MCF 10A (cell line): ENCODE data around the gene ADGRL3. TPM values are rescaled to one million over a fixed set of nuclear protein-coding genes. Genes with fewer than 3 reads are reported as not detected.

Experiments used
- BruUV-seq: library from RNA; stranded (reverse); fragments of 400-500 nt; replicated peaks from 2 replicates; lab custom pipeline; 2021; lab: Mats Ljungman, UMichigan
- CTCF ChIA-PET: fragments of 300-600 bp; sonication (Branson Sonifier 250); formaldehyde crosslinking; extraction: SDS; loops from one replicate; lab custom pipeline; 2021; ENCODE audit warnings: antibody characterized with exemption, inconsistent platforms; lab: Yijun Ruan, JAX
- POLR2A ChIA-PET: fragments of 300-600, 350-650 bp; sonication (Branson Sonifier 250); formaldehyde crosslinking; extraction: SDS; loops from one replicate; lab custom pipeline; 2020; ENCODE audit warnings: antibody characterized with exemption, inconsistent platforms; lab: Yijun Ruan, JAX
- DNase-seq: peaks from one replicate; pipeline ENCODE4 v3.0.0-alpha.2; 2018; ENCODE audit not compliant: unreplicated experiment
- H3K27ac Mint-ChIP-seq: one replicate; pipeline ENCODE4 v1.8.0; 2022; ENCODE audit warnings: mild to moderate bottlenecking, low read depth, mixed read lengths; ENCODE audit not compliant: unreplicated experiment
- H3K27me3 Mint-ChIP-seq: one replicate; pipeline ENCODE4 v1.8.0; 2022; ENCODE audit warnings: mixed read lengths; ENCODE audit not compliant: insufficient read depth, unreplicated experiment
- H3K36me3 Mint-ChIP-seq: one replicate; pipeline ENCODE4 v1.8.0; 2022; ENCODE audit warnings: mild to moderate bottlenecking, moderate library complexity, mixed read lengths; ENCODE audit not compliant: insufficient read depth, unreplicated experiment
- H3K4me1 Mint-ChIP-seq: one replicate; pipeline ENCODE4 v1.8.0; 2022; ENCODE audit warnings: mixed read lengths; ENCODE audit not compliant: insufficient read depth, unreplicated experiment
- H3K4me3 Mint-ChIP-seq: one replicate; pipeline ENCODE4 v1.8.0; 2022; ENCODE audit warnings: mild to moderate bottlenecking, moderate library complexity, mixed read lengths; ENCODE audit not compliant: unreplicated experiment
- H3K9me3 Mint-ChIP-seq: one replicate; pipeline ENCODE4 v1.8.0; 2022; ENCODE audit warnings: mixed read lengths; ENCODE audit not compliant: unreplicated experiment
- intact Hi-C: fragments of 100-400 bp; cut with micrococcal nuclease; formaldehyde crosslinking; loops from 2 replicates; pipeline ENCODE4 v1.14.1; 2022
- total RNA-seq: library from RNA; stranded (reverse); gene quantifications from 2 replicates; pipeline ENCODE4 v1.2.3, GENCODE V29; 2022
- TF ChIP-seq, protein P1 (sequence below): fragments of 200-600 bp; IDR thresholded peaks from one replicate; pipeline ENCODE4 v1.8.0; 2022; ENCODE audit warnings: antibody characterized with exemption, mild to moderate bottlenecking; ENCODE audit not compliant: unreplicated experiment

ADGRL3 gene
- total RNA-seq, 1 experiment from 2014 or later = 3.6 TPM

- H3K27me3 Mint-ChIP-seq = no peaks in the 10 kb centered on the region
- no TSS peak for BruUV-seq
- no peaks in the 10 kb centered on the region for H3K4me1 Mint-ChIP-seq
Measured at GRCh38 chr4:61333490-61333889, 133.4 kb downstream of the ADGRL3 start.

GRCh38 chr4:61335241-61335763 lies 135.2 kb downstream of the ADGRL3 start:
- DNase-seq = no peak
- CTCF ChIA-PET = no interaction called here
- BruUV-seq = no TSS peak
- TF ChIP-seq, protein P1, sequence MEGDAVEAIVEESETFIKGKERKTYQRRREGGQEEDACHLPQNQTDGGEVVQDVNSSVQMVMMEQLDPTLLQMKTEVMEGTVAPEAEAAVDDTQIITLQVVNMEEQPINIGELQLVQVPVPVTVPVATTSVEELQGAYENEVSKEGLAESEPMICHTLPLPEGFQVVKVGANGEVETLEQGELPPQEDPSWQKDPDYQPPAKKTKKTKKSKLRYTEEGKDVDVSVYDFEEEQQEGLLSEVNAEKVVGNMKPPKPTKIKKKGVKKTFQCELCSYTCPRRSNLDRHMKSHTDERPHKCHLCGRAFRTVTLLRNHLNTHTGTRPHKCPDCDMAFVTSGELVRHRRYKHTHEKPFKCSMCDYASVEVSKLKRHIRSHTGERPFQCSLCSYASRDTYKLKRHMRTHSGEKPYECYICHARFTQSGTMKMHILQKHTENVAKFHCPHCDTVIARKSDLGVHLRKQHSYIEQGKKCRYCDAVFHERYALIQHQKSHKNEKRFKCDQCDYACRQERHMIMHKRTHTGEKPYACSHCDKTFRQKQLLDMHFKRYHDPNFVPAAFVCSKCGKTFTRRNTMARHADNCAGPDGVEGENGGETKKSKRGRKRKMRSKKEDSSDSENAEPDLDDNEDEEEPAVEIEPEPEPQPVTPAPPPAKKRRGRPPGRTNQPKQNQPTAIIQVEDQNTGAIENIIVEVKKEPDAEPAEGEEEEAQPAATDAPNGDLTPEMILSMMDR = no peak
- Mint-ChIP-seq H3K9me3 (no peaks in the 10 kb centered on the region), H3K4me3 (no peak overlapping the region), H3K36me3 (no peaks in the 10 kb centered on the region), H3K27me3 (no peaks in the 10 kb centered on the region), H3K4me1 (no peaks in the 10 kb centered on the region), H3K27ac (no peak overlapping the region)
- intact Hi-C loops = no loop called here
- POLR2A ChIA-PET = interaction anchor here (0.6 kb wide), 1 partner anchor 19 kb away, joined by 3 read pairs; no protein-coding TSS in a partner anchor

More at GRCh38 chr4:61333490-61333889, 133.4 kb downstream of the ADGRL3 start:
- no peaks in the 10 kb centered on the region for H3K36me3 Mint-ChIP-seq
- ChIA-PET POLR2A (no interaction called here), CTCF (interaction anchor here (0.6 kb wide), 1 partner anchor 163 kb away, joined by 4 read pairs; no protein-coding TSS in a partner anchor)
- intact Hi-C loops = no loop called here
- TF ChIP-seq, protein P1 = no peak
- DNase-seq = no peak
- no peak overlapping the region for H3K4me3 Mint-ChIP-seq
- no peak overlapping the region for H3K27ac Mint-ChIP-seq
- H3K9me3 Mint-ChIP-seq = peaks cover 6% of the 10 kb centered on the region

DNA sequence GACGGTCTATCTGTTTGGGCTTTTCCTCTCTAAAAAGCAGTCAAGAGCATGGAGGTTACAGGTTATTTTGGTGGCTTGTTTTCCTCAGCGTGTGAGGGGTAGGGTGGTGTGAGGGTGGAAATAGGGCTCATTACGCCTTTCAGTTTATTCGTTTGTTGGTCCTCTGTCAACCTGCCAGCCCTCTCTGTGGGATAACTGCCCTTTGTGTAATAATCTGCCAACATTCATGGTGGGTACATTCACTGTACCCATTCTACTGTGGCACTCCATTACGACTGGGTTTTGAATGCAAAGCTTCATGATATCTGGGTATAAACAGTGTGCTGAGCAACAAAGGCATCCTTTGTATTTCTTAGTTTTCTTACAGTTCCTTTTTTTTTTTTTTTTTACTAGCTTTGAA lies 136.4 kb downstream of the ADGRL3 start:
- Mint-ChIP-seq H3K4me1 (no peaks in the 10 kb centered on the region), H3K27ac (no peak overlapping the region), H3K9me3 (no peaks in the 10 kb centered on the region), H3K4me3 (no peak overlapping the region), H3K36me3 (no peaks in the 10 kb centered on the region), H3K27me3 (no peaks in the 10 kb centered on the region)
- BruUV-seq = no TSS peak
- intact Hi-C loops = no loop called here
- POLR2A ChIA-PET = interaction anchor here (0.7 kb wide), 1 partner anchor 10 kb away, joined by 3 read pairs; no protein-coding TSS in a partner anchor
- no peak for DNase-seq
- CTCF ChIA-PET = no interaction called here
- TF ChIP-seq, protein P1 = no peak

DNA sequence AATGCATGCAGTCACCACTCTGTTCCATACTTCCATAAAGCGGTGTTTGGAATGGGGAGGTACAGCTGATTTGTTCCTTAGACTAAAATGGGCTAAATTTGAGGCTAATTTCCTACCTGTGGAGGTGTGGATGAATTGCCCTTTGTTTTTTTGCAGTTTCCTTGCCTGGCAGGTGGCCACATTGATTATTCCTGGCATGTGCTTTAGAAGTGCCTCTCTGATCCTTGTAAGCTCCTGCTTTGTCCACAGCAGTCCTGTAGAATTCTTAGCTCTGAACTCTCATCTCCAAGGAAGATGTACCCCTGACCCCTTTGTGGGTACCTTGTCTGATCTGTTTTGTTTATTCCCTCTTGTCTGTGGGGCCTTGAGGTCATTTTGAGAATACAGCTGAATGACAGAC lies 136.8 kb downstream of the ADGRL3 start:
- Mint-ChIP-seq H3K27me3 (no peaks in the 10 kb centered on the region), H3K27ac (no peak overlapping the region), H3K4me3 (no peak overlapping the region), H3K4me1 (no peaks in the 10 kb centered on the region), H3K36me3 (no peaks in the 10 kb centered on the region), H3K9me3 (no peaks in the 10 kb centered on the region)
- intact Hi-C loops = no loop called here
- TF ChIP-seq, protein P1 = no peak
- CTCF ChIA-PET = interaction anchor here (0.6 kb wide), 1 partner anchor 641 kb away, joined by 4 read pairs; no protein-coding TSS in a partner anchor
- no peak for DNase-seq
- no TSS peak for BruUV-seq
- POLR2A ChIA-PET = interaction anchor here (0.7 kb wide), 1 partner anchor 10 kb away, joined by 3 read pairs; no protein-coding TSS in a partner anchor
